Neural crest cell (in vitro differentiated cells): ENCODE measurements around the gene SNPH. TPM values are rescaled to one million over a fixed set of nuclear protein-coding genes. Genes with fewer than 3 reads are reported as not detected.

Experiments used
- DNase-seq: peaks from one replicate; pipeline ENCODE4 v3.0.0; 2021; ENCODE audit warnings: low read depth, mixed read lengths, low spot score
- H3K27ac Mint-ChIP-seq: one replicate; pipeline ENCODE4 v1.8.0; 2021; ENCODE audit warnings: mild to moderate bottlenecking, mixed read lengths; ENCODE audit not compliant: unreplicated experiment
- H3K27me3 Mint-ChIP-seq: 2 replicates; pipeline ENCODE4 v1.8.0; 2021; ENCODE audit warnings: low read depth, mild to moderate bottlenecking, mixed read lengths
- H3K36me3 Mint-ChIP-seq: 2 replicates; pipeline ENCODE4 v1.8.0; 2021; ENCODE audit warnings: low read depth, mild to moderate bottlenecking, mixed read lengths
- H3K4me1 Mint-ChIP-seq: 2 replicates; pipeline ENCODE4 v1.8.0; 2021; ENCODE audit warnings: mixed read lengths
- H3K4me3 Mint-ChIP-seq: one replicate; pipeline ENCODE4 v1.8.0; 2021; ENCODE audit warnings: mild to moderate bottlenecking, mixed read lengths
- H3K9me3 Mint-ChIP-seq: 2 replicates; pipeline ENCODE4 v1.8.0; 2021; ENCODE audit warnings: mixed read lengths
- total RNA-seq: library from RNA; stranded (reverse); gene quantifications from 2 replicates; pipeline ENCODE4 v1.2.1, GENCODE V29; 2021
- TF ChIP-seq, protein P1 (sequence below): fragments of 200-600 bp; sonication (generic); conservative IDR thresholded peaks from 2 replicates; pipeline ENCODE4 v1.5.0; 2021; ENCODE audit warnings: antibody characterized with exemption, mild to moderate bottlenecking

The SNPH gene
- total RNA-seq, 1 donor from 2014 or later: 3.3 TPM

DNA sequence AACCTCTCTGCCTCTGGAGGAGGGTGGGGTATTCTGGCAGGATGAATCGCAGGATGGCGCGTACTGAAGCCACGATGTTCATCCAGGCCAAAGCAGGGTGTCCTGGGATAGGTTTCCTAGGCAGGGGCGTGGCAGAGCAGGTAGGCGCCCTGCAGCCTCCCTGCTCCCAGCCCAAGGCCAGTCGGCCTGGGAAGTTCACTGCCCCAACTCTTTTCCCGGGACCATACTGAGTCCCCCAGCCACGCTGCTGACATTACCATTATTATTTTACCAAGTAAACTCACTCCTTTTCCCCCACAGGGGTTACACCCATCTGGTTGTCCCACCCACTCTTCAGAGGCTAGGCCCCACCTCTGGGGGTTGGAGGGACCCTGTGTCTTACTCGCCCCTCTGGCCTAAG, 41.1 kb downstream of the SNPH start:
- no peak for DNase-seq
- Mint-ChIP-seq H3K27ac (no peak overlapping the region), H3K4me3 (no peak overlapping the region), H3K36me3 (no peaks in the 10 kb centered on the region), H3K27me3 (no peaks in the 10 kb centered on the region), H3K4me1 (peaks cover 4% of the 10 kb centered on the region), H3K9me3 (no peaks in the 10 kb centered on the region)
- TF ChIP-seq, protein P1, sequence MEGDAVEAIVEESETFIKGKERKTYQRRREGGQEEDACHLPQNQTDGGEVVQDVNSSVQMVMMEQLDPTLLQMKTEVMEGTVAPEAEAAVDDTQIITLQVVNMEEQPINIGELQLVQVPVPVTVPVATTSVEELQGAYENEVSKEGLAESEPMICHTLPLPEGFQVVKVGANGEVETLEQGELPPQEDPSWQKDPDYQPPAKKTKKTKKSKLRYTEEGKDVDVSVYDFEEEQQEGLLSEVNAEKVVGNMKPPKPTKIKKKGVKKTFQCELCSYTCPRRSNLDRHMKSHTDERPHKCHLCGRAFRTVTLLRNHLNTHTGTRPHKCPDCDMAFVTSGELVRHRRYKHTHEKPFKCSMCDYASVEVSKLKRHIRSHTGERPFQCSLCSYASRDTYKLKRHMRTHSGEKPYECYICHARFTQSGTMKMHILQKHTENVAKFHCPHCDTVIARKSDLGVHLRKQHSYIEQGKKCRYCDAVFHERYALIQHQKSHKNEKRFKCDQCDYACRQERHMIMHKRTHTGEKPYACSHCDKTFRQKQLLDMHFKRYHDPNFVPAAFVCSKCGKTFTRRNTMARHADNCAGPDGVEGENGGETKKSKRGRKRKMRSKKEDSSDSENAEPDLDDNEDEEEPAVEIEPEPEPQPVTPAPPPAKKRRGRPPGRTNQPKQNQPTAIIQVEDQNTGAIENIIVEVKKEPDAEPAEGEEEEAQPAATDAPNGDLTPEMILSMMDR: no peak

DNA sequence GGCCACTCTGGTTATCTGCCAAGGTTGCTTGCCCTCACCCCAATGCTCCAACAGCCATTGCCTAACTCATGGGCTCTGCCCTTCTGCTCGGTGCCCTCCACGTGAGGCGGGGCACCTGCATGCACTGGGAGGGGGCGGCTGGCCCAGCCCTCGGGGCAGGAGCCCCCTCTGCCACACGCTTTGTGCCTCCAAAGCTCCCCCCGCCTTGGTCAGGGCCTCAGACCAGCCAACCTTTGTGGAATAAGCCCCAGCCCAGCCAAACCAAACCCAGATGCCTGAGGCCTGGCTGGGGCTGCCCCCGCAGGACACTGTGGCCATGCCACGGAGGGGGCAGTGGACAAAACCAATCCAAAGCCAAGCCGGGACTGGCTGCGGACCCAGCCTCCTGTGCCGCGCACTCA, 41.5 kb downstream of the SNPH start:
- no peaks in the 10 kb centered on the region for H3K9me3 Mint-ChIP-seq
- TF ChIP-seq, protein P1: no peak
- no peak for DNase-seq
- H3K27ac Mint-ChIP-seq: no peak overlapping the region
- no peak overlapping the region for H3K4me3 Mint-ChIP-seq
- H3K4me1 Mint-ChIP-seq: peaks cover 4% of the 10 kb centered on the region
- H3K27me3 Mint-ChIP-seq: no peaks in the 10 kb centered on the region
- no peaks in the 10 kb centered on the region for H3K36me3 Mint-ChIP-seq

DNA sequence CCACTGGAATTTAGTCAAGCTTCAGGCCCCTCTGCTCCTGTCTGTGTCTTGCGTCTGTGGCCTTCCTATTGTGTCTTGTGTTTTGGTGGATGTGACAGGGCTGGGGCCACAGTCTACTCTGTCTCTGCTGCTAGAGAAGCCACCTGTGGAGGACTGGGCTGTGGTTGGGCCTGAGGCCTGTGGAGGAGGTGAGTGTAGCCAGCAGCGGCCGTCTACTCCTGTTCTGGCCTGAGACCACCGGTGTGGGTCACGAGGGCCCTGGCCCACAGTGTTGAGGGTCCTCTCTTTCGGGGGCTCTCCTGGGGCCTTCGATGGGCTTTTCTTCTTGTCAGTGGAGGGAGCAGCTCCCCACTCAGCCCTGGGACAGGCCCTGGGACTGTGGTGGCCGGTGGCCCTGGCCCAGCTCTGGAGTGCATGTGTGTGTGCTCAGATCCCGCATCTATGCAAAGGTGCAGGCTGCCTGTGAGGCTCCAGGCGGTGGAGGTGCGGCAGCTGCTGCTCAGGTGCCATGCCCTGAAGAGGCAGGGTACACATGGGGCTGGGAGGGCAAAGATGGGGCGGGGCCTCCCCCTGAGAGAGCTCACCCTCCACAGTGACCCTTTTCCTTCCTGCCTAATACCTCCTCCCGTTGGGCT, 42.1 kb downstream of the SNPH start:
- DNase-seq: no peak
- Mint-ChIP-seq H3K36me3 (no peaks in the 10 kb centered on the region), H3K4me3 (no peak overlapping the region), H3K9me3 (no peaks in the 10 kb centered on the region), H3K27ac (peak overlapping the region; percentile 46), H3K4me1 (peaks cover 4% of the 10 kb centered on the region), H3K27me3 (no peaks in the 10 kb centered on the region)
- TF ChIP-seq, protein P1: no peak

DNA sequence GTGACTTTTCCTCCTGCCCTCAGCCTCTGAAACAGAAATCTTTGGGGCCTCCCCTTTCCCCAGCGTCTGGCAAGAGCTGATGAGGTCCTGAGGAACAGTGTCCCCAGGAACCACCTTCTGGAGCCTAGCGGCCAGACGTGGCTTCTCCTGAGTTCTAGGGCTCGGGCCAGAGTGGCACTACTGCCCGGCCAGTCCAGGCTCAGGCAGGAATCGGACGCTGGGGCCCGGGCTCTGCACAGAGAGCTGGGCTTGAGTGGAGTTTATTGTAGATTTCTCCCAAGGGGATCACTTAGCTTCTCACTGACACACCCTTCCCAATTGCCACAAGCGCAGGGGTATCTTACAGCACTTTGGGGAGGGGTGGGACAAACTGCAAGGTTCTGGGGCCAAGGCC, 42.6 kb downstream of the SNPH start:
- Mint-ChIP-seq H3K27me3 (no peaks in the 10 kb centered on the region), H3K9me3 (no peaks in the 10 kb centered on the region), H3K4me3 (no peak overlapping the region), H3K4me1 (peaks cover 7% of the 10 kb centered on the region), H3K36me3 (no peaks in the 10 kb centered on the region), H3K27ac (peak overlapping the region; percentile 12)
- DNase-seq: no peak
- TF ChIP-seq, protein P1: no peak

DNA sequence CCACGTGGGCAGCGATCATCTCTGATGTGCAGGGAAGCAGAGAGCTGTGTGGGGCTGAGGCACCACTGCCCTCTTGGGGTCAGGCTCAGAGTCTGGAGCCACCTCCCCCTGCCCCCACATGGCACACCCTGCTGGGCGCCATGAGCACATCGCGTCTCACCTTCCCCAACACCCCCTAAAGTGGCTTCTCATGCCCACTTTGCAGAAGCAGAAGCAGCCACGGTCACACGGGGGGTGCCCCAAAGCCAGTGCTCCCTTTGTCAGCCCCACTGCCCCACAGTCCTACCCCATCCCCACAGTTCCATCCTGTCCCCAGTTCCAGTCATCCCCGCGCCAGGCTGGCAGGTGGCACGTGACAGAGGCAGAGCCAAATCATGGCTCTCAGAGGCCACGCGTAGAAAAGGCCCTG, 43.3 kb downstream of the SNPH start:
- DNase-seq: no peak
- TF ChIP-seq, protein P1: no peak
- Mint-ChIP-seq H3K9me3 (no peaks in the 10 kb centered on the region), H3K4me1 (peaks cover 10% of the 10 kb centered on the region), H3K27ac (peak overlapping the region; percentile 43), H3K4me3 (no peak overlapping the region), H3K27me3 (no peaks in the 10 kb centered on the region), H3K36me3 (no peaks in the 10 kb centered on the region)
